SK-N-SH (cell line): ENCODE measurements around the gene CHRM4. TPM values are rescaled to one million over a fixed set of nuclear protein-coding genes. Genes with fewer than 3 reads are reported as not detected.

Source experiments
- CTCF ChIA-PET: fragments of 300-600, 350-600 bp; formaldehyde crosslinking; extraction: SDS; loops from one replicate; lab custom pipeline; 2021; lab: Yijun Ruan, JAX
- POLR2A ChIA-PET: fragments of 350-600 bp; sonication (Branson Sonifier 250); formaldehyde crosslinking; extraction: SDS; loops from one replicate; lab custom pipeline; 2020; ENCODE audit warnings: antibody characterized with exemption, inconsistent platforms; lab: Yijun Ruan, JAX
- DNase-seq: peaks from one replicate; pipeline ENCODE4 v3.0.0; 2012
- H2AFZ ChIP-seq: fragments of 200-600 bp; sonication (generic); 2 replicates; pipeline ENCODE4 v1.8.1; 2016; ENCODE audit warnings: antibody characterized with exemption, mild to moderate bottlenecking, low read depth
- H3F3A ChIP-seq: fragments of 200-600 bp; sonication (generic); replicated peaks from 2 replicates; pipeline ENCODE3; 2016; ENCODE audit warnings: antibody characterized with exemption, mild to moderate bottlenecking; ENCODE audit not compliant: insufficient read depth
- H3K27ac ChIP-seq, 2 experiments: fragments of 200-500 bp in 1 of 2; fragments of 200-600 bp in 1 of 2; sonication (Bioruptor generic) in 1 of 2; sonication (generic), shearing (Covaris generic) in 1 of 2; 2 replicates each; pipeline versions ENCODE4 v1.5.1 to v1.6.1; 2014 to 2016; ENCODE audit warnings: low read depth in 2 of 2, inconsistent platforms in 1 of 2, low read length in 1 of 2, mild to moderate bottlenecking in 1 of 2, mixed read lengths in 1 of 2
- H3K27me3 ChIP-seq: fragments of 200-600 bp; sonication (generic), shearing (Covaris generic); 2 replicates; pipeline ENCODE4 v1.6.1; 2016; ENCODE audit warnings: mixed run types; ENCODE audit not compliant: insufficient read depth
- H3K36me3 ChIP-seq, 2 experiments: fragments of 200-500 bp in 1 of 2; fragments of 200-600 bp in 1 of 2; sonication (Bioruptor generic) in 1 of 2; sonication (generic) in 1 of 2; replicated peaks in 1 of 2; 2 replicates each; pipeline versions ENCODE3 to v1.5.1; 2014 to 2016; ENCODE audit warnings: low read length in 1 of 2, mild to moderate bottlenecking in 1 of 2; ENCODE audit not compliant: insufficient read depth in 2 of 2, control insufficient read depth in 1 of 2
- H3K4me1 ChIP-seq, 2 experiments: fragments of 200-500 bp in 1 of 2; fragments of 200-600 bp in 1 of 2; sonication (Bioruptor generic) in 1 of 2; sonication (generic), shearing (Covaris generic) in 1 of 2; 2 replicates each; pipeline versions ENCODE4 v1.5.1 to v1.6.1; 2014 to 2016; ENCODE audit warnings: low read depth in 1 of 2, low read length in 1 of 2, mixed run types in 1 of 2; ENCODE audit not compliant: insufficient read depth in 2 of 2, control insufficient read depth in 1 of 2
- H3K4me2 ChIP-seq: fragments of 200-600 bp; sonication (generic), shearing (Covaris generic); 2 replicates; pipeline ENCODE4 v1.6.1; 2017; ENCODE audit warnings: mixed run types
- H3K4me3 ChIP-seq, 2 experiments: fragments of 200-500 bp in 1 of 2; fragments of 200-600 bp in 1 of 2; sonication (Bioruptor generic) in 1 of 2; sonication (generic), shearing (Covaris generic) in 1 of 2; 2 replicates each; pipeline versions ENCODE4 v1.5.1 to v1.8.1; 2014 to 2016; ENCODE audit warnings: low read depth in 2 of 2, inconsistent platforms in 1 of 2, low read length in 1 of 2, mild to moderate bottlenecking in 1 of 2, mixed read lengths in 1 of 2, moderate library complexity in 1 of 2
- H3K79me2 ChIP-seq: fragments of 200-600 bp; sonication (generic); 2 replicates; pipeline ENCODE4 v1.8.1; 2017; ENCODE audit warnings: mild to moderate bottlenecking; ENCODE audit not compliant: insufficient read depth
- H3K9ac ChIP-seq: fragments of 200-600 bp; sonication (generic); 2 replicates; pipeline ENCODE4 v1.6.1; 2017; ENCODE audit warnings: mixed run types
- H3K9me2 ChIP-seq: fragments of 200-600 bp; sonication (generic); 2 replicates; pipeline ENCODE4 v1.6.1; 2017; ENCODE audit warnings: mixed run types
- H3K9me3 ChIP-seq: fragments of 200-600 bp; sonication (generic); 2 replicates; pipeline ENCODE4 v1.6.1; 2017; ENCODE audit warnings: mixed run types, mild to moderate bottlenecking, moderate library complexity
- H4K20me1 ChIP-seq: fragments of 200-600 bp; sonication (generic); 2 replicates; pipeline ENCODE4 v1.6.1; 2017; ENCODE audit warnings: mild to moderate bottlenecking, mixed run types; ENCODE audit not compliant: insufficient read depth
- CHD2 ChIP-seq: fragments of 150-350 bp; IDR thresholded peaks from 2 replicates; pipeline ENCODE4 v1.6.1; 2018; ENCODE audit warnings: low read length; ENCODE audit not compliant: partially characterized antibody
- EZH2phosphoT487 ChIP-seq: fragments of 200-600 bp; sonication (generic); IDR thresholded peaks from 2 replicates; pipeline ENCODE4 v1.6.1; 2017; ENCODE audit warnings: low read depth, mixed run types, mild to moderate bottlenecking, antibody characterized with exemption, moderate library complexity, borderline replicate concordance
- FOSL2 ChIP-seq: IDR thresholded peaks from 2 replicates; pipeline ENCODE4 v1.4.0; 2012; ENCODE audit warnings: low read depth, mild to moderate bottlenecking, moderate library complexity, borderline replicate concordance
- GATA2 ChIP-seq: sonication (generic); formaldehyde crosslinking; IDR thresholded peaks from 2 replicates; pipeline ENCODE4 v1.5.0; 2020; ENCODE audit warnings: mild to moderate bottlenecking, missing genetic modification reagents
- JUND ChIP-seq: IDR thresholded peaks from 2 replicates; pipeline ENCODE4 v1.4.0; 2012
- MEF2A ChIP-seq: IDR thresholded peaks from 2 replicates; pipeline ENCODE4 v1.4.0; 2012; ENCODE audit warnings: low read depth, borderline replicate concordance
- MXI1 ChIP-seq: IDR thresholded peaks from 2 replicates; pipeline ENCODE4 v1.6.1; 2012; ENCODE audit warnings: mild to moderate bottlenecking, low read depth, low read length, improper control_type of control experiment
- PBX3 ChIP-seq: IDR thresholded peaks from 2 replicates; pipeline ENCODE4; 2012
- RAD21 ChIP-seq: IDR thresholded peaks from 2 replicates; pipeline ENCODE4 v1.6.1; 2012; ENCODE audit warnings: mild to moderate bottlenecking, low read length
- RFX5 ChIP-seq: IDR thresholded peaks from 2 replicates; pipeline ENCODE4 v1.6.1; 2012; ENCODE audit warnings: mild to moderate bottlenecking, improper control_type of control experiment, low read length
- TAF1 ChIP-seq: IDR thresholded peaks from 2 replicates; pipeline ENCODE4 v1.6.1; 2012; ENCODE audit warnings: low read depth, mild to moderate bottlenecking, low read length, moderate library complexity, borderline replicate concordance
- TCF12 ChIP-seq: IDR thresholded peaks from 2 replicates; pipeline ENCODE4 v1.4.0; 2012
- USF1 ChIP-seq: IDR thresholded peaks from 2 replicates; pipeline ENCODE4 v1.4.0; 2012; ENCODE audit warnings: low read depth, borderline replicate concordance
- USF2 ChIP-seq: fragments of 150-350 bp; IDR thresholded peaks from 2 replicates; pipeline ENCODE4 v1.6.1; 2017; ENCODE audit warnings: antibody characterized with exemption, low read length, low read depth, borderline replicate concordance
- ZBTB33 ChIP-seq: IDR thresholded peaks from 2 replicates; pipeline ENCODE4 v1.4.0; 2012; ENCODE audit warnings: low read depth, borderline replicate concordance
- WGBS: methylation state at CpG from one replicate; pipeline ENCODE4 v1.1.6; 2017; ENCODE audit warnings: low lambda C conversion rate; 5-methylcytosine and 5-hydroxymethylcytosine counted together
- polyA plus RNA-seq, 3 experiments: library from polyadenylated mRNA; depleted of rRNA; stranded (reverse); fragments of >200 nt; gene quantifications; 2 replicates each; pipeline ENCODE4 v1.2.3, GENCODE V29; 2012

Gene CHRM4
- polyA plus RNA-seq, 1 of the 3 experiments (the other 2 are of a cell fraction) = 0.26 TPM

- TF ChIP-seq USF2 (no peak), RAD21 (peak; percentile 56; the same call in 1 of the 2 replicates), PBX3 (no peak), MXI1 (peak; percentile 33; the same call in 1 of the 2 replicates), ZBTB33 (no peak), USF1 (no peak)
Observed at GRCh38 chr11:46346886-46347636, 44.5 kb downstream of the CHRM4 start, which contains the start of gene DGKZ (continued).

GRCh38 chr11:46345881-46346484 is 45.6 kb downstream of the CHRM4 start:
- CTCF ChIA-PET = interaction anchor here (1.1 to 17.7 kb wide), 12 partner anchors 9 to 144 kb away, joined by 3 to 423 read pairs (median 4); no protein-coding TSS in a partner anchor
- TF ChIP-seq MEF2A = no peak
- TF ChIP-seq CHD2 = no peak
- no peak for TF ChIP-seq PBX3
- no peak for TF ChIP-seq GATA2 (CRISPR knock-in tag)
- TF ChIP-seq USF2 = no peak
- no peak for TF ChIP-seq RFX5
- TF ChIP-seq RAD21 = no peak
- TF ChIP-seq TCF12 = no peak
- TF ChIP-seq FOSL2 = no peak
- TF ChIP-seq JUND = no peak
- no peak for TF ChIP-seq EZH2phosphoT487
- TF ChIP-seq TAF1 = no peak
- TF ChIP-seq, all 33 proteins: peak for 0
- no peaks in the 10 kb centered on the region for H3F3A ChIP-seq
- no peak overlapping the region for H3K4me2 ChIP-seq
- peaks cover 32% of the 10 kb centered on the region for H3K79me2 ChIP-seq
- no peak overlapping the region for H3K27ac ChIP-seq
- H3K4me3 ChIP-seq = no peak overlapping the region
- H3K4me1 ChIP-seq = peaks cover 11 to 23% of the 10 kb centered on the region in 2 experiments; a peak in 3 of 4 replicates
- no peaks in the 10 kb centered on the region for H3K9me2 ChIP-seq
- no peak overlapping the region for H3K9ac ChIP-seq
- POLR2A ChIA-PET = no interaction called here
- no peak for DNase-seq
- H3K36me3 ChIP-seq = peaks cover 0 to 3% of the 10 kb centered on the region in 2 experiments
- WGBS = 86% methylated on average over 7 of the region's 10 CpGs
- no peaks in the 10 kb centered on the region for H3K9me3 ChIP-seq
- no peaks in the 10 kb centered on the region for H3K27me3 ChIP-seq
- H2AFZ ChIP-seq = no peak overlapping the region
- peaks cover 13% of the 10 kb centered on the region; the same call in 1 of the 2 replicates for H4K20me1 ChIP-seq
